Measurements from ENCODE around the gene MIP. TPM values are rescaled to one million over a fixed set of nuclear protein-coding genes. Genes with fewer than 3 reads are reported as not detected.
"Not testable (repeated sequence)": the region's sequence is repeated elsewhere in the genome, so short reads cannot be mapped to it uniquely, and the experiment has no call there.

Gene MIP
- not detected for total RNA-seq
- long read RNA-seq, result 0 reads

- no peak for ATAC-seq
- DNase-seq, result no peak
- intact Hi-C loops (cut with DNase I, micrococcal nuclease), result no loop called here
Measured at GRCh38 chr12:56454557-56454956, at the start of gene MIP. Gene MIP (minus strand): TSS chr12:56454657. CDS start chr12:56454613, 44 bp downstream.

GRCh38 chr12:56499879-56500278 lies 45.4 kb upstream of the MIP start:
- ATAC-seq; DNase-seq; intact Hi-C loops (cut with DNase I, micrococcal nuclease): not testable (repeated sequence)

DNA sequence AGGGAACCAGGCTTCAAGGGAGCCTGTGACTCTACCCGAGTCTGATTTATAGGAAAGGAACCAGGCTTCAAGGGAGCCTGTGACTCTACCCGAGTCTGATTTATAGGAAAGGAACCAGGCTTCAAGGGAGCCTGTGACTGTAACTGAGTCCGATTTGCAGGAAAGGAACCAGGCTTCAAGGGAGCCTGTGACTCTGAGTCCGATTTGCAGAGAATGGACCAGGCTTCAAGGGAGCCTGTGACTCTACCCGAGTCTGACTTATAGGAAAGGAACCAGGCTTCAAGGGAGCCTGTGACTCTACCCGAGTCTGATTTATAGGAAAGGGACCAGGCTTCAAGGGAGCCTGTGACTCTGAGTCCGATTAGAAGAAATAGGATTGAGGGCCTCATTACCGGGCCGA lies 45.0 kb upstream of the MIP start:
- ATAC-seq; DNase-seq; intact Hi-C loops (cut with DNase I, micrococcal nuclease): not testable (repeated sequence)

DNA sequence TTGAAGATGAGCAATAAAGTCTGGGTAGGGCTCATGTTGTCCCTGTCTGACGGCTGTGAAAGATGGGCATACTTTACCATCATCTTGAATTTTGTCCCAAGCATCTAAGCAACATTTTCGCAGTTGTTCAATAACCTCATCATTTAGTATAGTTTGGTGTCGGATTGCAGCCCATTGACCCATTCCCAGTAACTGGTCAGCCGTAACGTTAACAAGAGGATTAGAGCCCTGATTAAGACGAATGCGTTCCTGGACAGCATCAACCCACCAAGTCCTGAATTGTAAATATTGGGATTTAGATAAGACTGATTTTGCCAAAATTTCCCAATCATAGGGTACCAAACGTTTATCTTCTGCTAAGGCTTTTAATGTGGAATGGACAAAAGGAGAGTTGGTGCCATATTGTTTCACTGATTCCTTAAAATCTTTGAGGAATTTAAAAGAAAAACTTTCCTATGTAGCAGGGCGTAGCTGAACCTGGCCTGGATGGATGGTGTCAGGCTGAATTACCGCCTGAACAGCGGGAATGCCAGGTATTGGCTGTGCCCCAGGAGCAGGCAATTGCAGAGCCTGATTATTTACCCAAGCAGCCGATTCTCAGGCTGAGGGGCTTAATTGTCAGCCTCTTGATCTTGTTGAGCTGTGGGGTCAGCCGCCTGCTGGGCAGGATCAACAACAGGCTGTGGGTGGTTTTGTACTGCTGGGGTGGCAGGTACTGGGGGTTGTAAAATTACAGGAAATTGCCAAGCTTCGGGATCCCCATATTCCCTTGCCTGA lies 43.9 kb upstream of the MIP start:
- DNase-seq; intact Hi-C loops (cut with DNase I, micrococcal nuclease); ATAC-seq: not testable (repeated sequence)

GRCh38 chr12:56496704-56497103 lies 42.2 kb upstream of the MIP start:
- DNase-seq, result peak; percentile 49 to 55
- intact Hi-C loops (cut with DNase I, micrococcal nuclease), result not testable (repeated sequence)

GRCh38 chr12:56494481-56494880 lies 40.0 kb upstream of the MIP start:
- intact Hi-C loops (cut with DNase I, micrococcal nuclease); ATAC-seq: not testable (repeated sequence)

More at GRCh38 chr12:56496704-56497103, 42.2 kb upstream of the MIP start:
- ATAC-seq, result not testable (repeated sequence)

GRCh38 chr12:56494106-56494415 lies 39.6 kb upstream of the MIP start:
- ATAC-seq; intact Hi-C loops (cut with DNase I, micrococcal nuclease); DNase-seq: not testable (repeated sequence)

More at GRCh38 chr12:56494481-56494880, 40.0 kb upstream of the MIP start:
- DNase-seq, result not testable (repeated sequence)

GRCh38 chr12:56493409-56494105 lies 39.1 kb upstream of the MIP start:
- ATAC-seq; intact Hi-C loops (cut with DNase I, micrococcal nuclease); DNase-seq: not testable (repeated sequence)

DNA sequence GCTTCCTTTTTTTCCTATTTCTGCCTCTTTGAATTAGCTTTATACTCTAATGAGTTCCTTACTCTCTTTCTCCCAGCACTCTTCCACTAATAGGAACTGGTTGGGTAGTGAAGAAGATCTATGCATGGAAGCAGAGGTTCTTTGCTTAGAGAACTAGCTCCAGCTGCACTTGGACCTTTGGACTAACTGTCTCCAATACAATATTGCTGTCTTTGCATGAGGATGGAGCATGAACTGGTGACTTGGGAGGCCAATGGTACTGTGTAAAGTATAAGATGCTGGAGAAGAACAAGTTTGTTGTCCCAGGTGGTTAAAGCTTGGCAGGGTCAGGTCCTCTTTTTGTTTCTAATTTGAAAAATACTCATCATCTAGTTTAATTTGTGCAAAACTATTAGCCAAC lies 35.9 kb upstream of the MIP start:
- DNase-seq, result no peak
- ATAC-seq, result no peak
- intact Hi-C loops (cut with DNase I, micrococcal nuclease), result no loop called here

DNA sequence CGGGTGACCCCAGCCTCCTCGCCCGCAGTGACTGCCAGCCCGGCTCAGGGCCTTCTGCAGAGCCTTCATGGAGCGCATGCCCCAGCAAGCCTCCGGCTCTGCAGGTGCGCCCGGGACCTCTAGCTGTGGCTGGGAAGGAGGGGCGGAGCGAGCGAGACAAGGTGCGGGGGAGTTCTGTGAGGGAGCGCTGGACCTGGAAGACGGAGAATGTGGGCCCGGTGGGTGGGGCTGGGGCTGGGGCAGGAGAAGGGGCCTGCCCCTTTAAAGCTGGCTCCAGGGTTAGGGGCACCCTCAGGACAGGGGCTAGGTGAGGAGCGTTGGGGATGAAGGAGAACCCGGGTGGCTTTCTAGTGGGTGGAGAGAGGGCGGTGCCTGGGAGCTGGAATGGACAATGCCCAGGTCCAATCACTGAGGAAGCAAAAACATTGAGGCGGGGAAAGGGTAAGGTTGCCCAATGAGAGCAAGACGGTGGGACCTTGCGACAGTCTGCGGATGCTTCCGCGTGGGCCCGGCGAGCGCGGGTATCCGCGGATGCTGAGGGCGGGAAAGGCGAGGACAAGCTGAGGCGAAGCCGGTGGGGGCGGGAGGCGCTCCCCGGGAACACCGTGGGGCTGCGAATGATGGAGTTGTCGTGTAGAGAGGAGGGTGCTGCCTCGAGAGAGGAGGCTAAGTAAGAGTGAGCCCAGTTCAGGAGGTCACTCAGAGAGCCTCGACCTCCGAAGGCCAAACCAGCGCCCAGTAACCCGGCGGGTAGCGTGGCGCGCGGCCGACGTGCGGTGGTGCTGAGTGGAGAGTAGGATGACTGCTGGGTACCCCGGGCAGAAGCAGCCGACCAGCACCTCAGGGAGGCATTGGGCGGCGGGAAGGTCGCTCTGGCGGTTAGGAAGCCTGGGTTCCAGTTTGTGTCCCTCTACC lies 33.8 kb upstream of the MIP start, which contains the start of gene GLS2:
Gene GLS2 (minus strand): TSS at position 121 of the 915 bp plus-strand sequence. CDS start 43 bp downstream, at position 78.
- intact Hi-C loops (cut with DNase I, micrococcal nuclease), result no loop called here
- ATAC-seq (peak; percentile 97), DNase-seq (peak; percentile 76 to 79)

DNA sequence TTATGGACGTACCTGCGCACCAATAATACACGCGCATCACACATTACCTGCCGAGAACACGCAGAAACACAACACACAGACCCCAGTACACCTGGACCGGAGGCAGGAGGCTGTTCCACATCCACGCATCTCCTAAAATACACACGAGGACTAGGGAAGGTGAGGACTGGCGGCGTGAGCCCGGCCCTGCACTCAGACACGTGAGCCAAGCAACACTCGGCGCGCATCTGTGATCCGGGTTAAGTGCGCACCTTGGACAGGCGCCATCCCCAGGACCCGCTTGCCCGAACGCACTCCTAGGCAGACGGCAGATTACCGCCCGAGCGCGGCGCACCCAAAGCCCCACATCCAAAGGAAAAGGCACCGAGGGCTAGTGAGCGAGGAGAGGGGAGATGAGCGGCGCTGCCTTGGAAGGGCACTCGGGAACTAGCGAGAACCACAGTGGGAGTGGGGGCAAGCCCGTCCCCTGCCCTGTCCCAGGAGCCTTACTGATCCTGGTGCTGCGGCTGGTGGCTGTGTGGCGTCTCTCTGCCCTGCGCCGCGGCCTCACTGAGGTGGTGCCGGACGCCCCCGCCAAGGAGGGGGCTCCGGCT lies 33.1 kb upstream of the MIP start:
- ATAC-seq (peak; percentile 62), DNase-seq (peak; percentile 38 to 41)
- intact Hi-C loops (cut with DNase I, micrococcal nuclease), result no loop called here

- DNase-seq (no peak), ATAC-seq (no peak)
- intact Hi-C loops (cut with DNase I, micrococcal nuclease), result no loop called here
Measured at GRCh38 chr12:56486694-56487093, 32.2 kb upstream of the MIP start.

DNA sequence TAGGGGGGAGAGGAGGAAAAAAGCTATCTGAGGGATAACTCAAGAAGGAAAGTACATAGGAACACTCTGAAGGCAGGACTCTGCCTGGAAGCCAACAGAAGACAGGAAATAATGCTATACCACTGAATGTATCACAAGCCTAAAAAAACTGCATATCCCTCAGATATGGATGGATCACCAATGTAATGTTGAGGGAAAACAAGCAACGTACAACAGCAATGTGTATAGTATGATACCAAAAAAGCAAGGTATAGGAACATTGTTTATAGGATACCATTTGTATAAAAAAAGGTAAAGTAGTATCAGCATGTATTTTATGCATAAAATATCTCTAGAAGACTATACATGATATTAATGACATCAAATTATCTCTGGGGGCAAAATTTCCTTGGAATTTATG lies 30.1 kb upstream of the MIP start:
- no peak for ATAC-seq
- intact Hi-C loops (cut with DNase I, micrococcal nuclease), result no loop called here
- DNase-seq, result no peak

DNA sequence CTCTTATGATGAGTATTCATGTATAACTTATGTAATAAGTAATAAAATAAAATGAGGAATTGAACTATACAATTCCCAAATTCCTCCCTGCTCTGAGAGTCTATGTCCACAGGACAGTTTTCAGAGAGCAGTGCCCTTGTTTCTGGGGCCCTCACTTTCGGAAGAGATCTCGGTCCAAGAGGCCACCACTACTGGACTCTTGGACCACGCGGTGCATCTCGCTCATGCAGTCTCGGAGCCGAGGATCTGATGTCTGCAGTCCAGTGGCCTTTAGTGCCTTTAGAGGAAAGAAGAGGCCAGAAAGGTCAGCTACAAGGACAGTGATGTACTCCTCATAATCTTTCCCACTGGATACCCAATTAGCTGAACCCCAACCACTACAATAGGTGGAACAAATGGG lies 25.2 kb upstream of the MIP start:
- intact Hi-C loops (cut with DNase I, micrococcal nuclease), result no loop called here

GRCh38 chr12:56477521-56478225 lies 23.2 kb upstream of the MIP start:
- ATAC-seq, result no peak

More for the DNA sequence above, 25.2 kb upstream of the MIP start:
- no peak for DNase-seq
- no peak for ATAC-seq

DNA sequence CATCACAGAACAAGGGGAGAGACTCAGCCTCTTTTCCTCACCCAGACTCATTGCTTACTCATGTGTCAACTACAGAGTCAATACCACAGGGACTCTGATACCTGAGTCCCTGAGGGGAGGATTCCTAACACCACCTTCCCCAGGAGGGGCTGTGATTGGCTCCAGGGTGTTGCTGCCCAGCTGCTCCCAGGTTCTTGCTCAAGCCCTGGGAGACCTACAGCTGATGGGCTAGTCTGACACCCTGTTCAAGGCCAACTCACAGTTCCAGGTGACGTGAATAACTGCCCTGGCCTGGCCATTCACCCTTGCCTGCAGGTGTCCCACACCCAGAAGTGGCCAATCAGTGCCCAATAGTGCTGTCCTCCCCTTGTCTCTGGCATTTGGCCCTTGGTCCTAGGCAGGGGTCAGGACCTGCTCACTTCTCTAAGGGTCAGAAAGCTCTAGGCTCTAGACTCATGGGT lies 22.5 kb upstream of the MIP start:
- ATAC-seq, result peak; percentile 14
- DNase-seq, result no peak
- intact Hi-C loops (cut with DNase I, micrococcal nuclease), result no loop called here

More at GRCh38 chr12:56477521-56478225, 23.2 kb upstream of the MIP start:
- no peak for DNase-seq
- intact Hi-C loops (cut with DNase I, micrococcal nuclease), result no loop called here

GRCh38 chr12:56476143-56476542 lies 21.7 kb upstream of the MIP start:
- ATAC-seq (no peak), DNase-seq (no peak)
- intact Hi-C loops (cut with DNase I, micrococcal nuclease), result no loop called here

DNA sequence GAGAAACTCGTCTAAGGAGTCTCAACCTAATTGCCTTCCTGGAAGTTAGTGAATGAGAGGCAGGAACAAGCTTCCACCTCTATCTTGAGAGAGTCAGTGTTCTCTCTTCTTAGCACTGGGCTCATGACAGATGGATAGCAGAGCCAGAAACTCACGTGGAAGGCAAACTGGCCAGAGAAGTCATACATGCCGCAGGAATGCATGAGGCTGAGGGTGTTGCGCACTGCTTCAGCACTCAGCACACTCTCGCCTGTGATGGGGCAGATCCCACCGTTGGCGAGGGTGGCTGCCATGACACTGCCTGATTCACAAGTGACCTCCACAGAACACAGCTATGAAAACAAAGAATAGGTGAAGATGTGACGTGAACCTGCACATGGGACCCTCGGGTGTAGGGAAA lies 19.9 kb upstream of the MIP start:
- no peak for ATAC-seq
- no peak for DNase-seq
- intact Hi-C loops (cut with DNase I, micrococcal nuclease), result no loop called here
